ENCODE results near the gene PRICKLE4.

PRICKLE4 gene

GRCh38 chr6:41748102-41748477 lies 32.5 kb upstream of the PRICKLE4 start:
- Histone ChIP-seq H3K36me3 (replicated peaks; ENCODE audit: insufficient read depth, low read length) (no peaks in the 10 kb centered on the region), H3K9me2 (replicated peaks; ENCODE audit: insufficient read depth, low read length) (no peaks in the 10 kb centered on the region), H4K20me1 (ENCODE audit: insufficient read depth, low read length) (no peaks in the 10 kb centered on the region), H2AFZ (ENCODE audit: low read length) (no peak overlapping the region), H3K27me3 (replicated peaks; ENCODE audit: insufficient read depth, low read length) (no peaks in the 10 kb centered on the region), H3K9ac (ENCODE audit: low read length) (no peak overlapping the region), H3K79me2 (ENCODE audit: low read length) (no peaks in the 10 kb centered on the region), H3F3A (ENCODE audit: insufficient read depth, low read length) (no peaks in the 10 kb centered on the region), H3K4me1 (ENCODE audit: low read length) (no peaks in the 10 kb centered on the region), H3K9me3 (replicated peaks; ENCODE audit: insufficient read depth, low read length) (no peaks in the 10 kb centered on the region), H3K27ac (ENCODE audit: low read length) (no peak overlapping the region), H3K4me2 (ENCODE audit: low read depth, low read length) (no peak overlapping the region), H3K4me3 (ENCODE audit: low read length) (no peak overlapping the region)
- TF ChIP-seq CTCF (IDR thresholded peaks at IDR 0.05; ENCODE audit: low read length) (no peak), EZH2phosphoT487 (IDR thresholded peaks at IDR 0.05; ENCODE audit: low read length) (no peak), EZH2 (optimal IDR thresholded peaks at IDR 0.05; ENCODE audit: low read depth, low read length) (no peak)
- no peak for DNase-seq

- H3K9me2 ChIP-seq (replicated peaks; ENCODE audit: insufficient read depth, low read length): no peaks in the 10 kb centered on the region
- H4K20me1 ChIP-seq (ENCODE audit: insufficient read depth, low read length): no peaks in the 10 kb centered on the region
- H3K36me3 ChIP-seq (replicated peaks; ENCODE audit: insufficient read depth, low read length): no peaks in the 10 kb centered on the region
- no peak overlapping the region for H3K4me3 ChIP-seq (ENCODE audit: low read length)
- DNase-seq: no peak
- no peaks in the 10 kb centered on the region for H3K9me3 ChIP-seq (replicated peaks; ENCODE audit: insufficient read depth, low read length)
- no peak overlapping the region for H3K9ac ChIP-seq (ENCODE audit: low read length)
- no peak overlapping the region for H3K27ac ChIP-seq (ENCODE audit: low read length)
- H3F3A ChIP-seq (ENCODE audit: insufficient read depth, low read length): no peaks in the 10 kb centered on the region
- TF ChIP-seq EZH2phosphoT487 (IDR thresholded peaks at IDR 0.05; ENCODE audit: low read length): no peak
- TF ChIP-seq CTCF (IDR thresholded peaks at IDR 0.05; ENCODE audit: low read length): no peak
- no peak for TF ChIP-seq EZH2 (optimal IDR thresholded peaks at IDR 0.05; ENCODE audit: low read depth, low read length)
- no peaks in the 10 kb centered on the region for H3K4me1 ChIP-seq (ENCODE audit: low read length)
- H3K27me3 ChIP-seq (replicated peaks; ENCODE audit: insufficient read depth, low read length): no peaks in the 10 kb centered on the region
- H3K4me2 ChIP-seq (ENCODE audit: low read depth, low read length): no peak overlapping the region
- no peak overlapping the region for H2AFZ ChIP-seq (ENCODE audit: low read length)
- H3K79me2 ChIP-seq (ENCODE audit: low read length): no peaks in the 10 kb centered on the region
These were observed 32.0 kb upstream of the PRICKLE4 start for GRCh38 chr6:41748542-41748941.

- Histone ChIP-seq H3K36me3 (replicated peaks; ENCODE audit: insufficient read depth, low read length) (no peaks in the 10 kb centered on the region), H3K9me3 (replicated peaks; ENCODE audit: insufficient read depth, low read length) (no peaks in the 10 kb centered on the region), H3K4me3 (ENCODE audit: low read length) (no peak overlapping the region), H4K20me1 (ENCODE audit: insufficient read depth, low read length) (no peaks in the 10 kb centered on the region), H3K4me1 (ENCODE audit: low read length) (no peaks in the 10 kb centered on the region), H2AFZ (ENCODE audit: low read length) (no peak overlapping the region), H3K27ac (ENCODE audit: low read length) (no peak overlapping the region), H3K9me2 (replicated peaks; ENCODE audit: insufficient read depth, low read length) (no peaks in the 10 kb centered on the region), H3K4me2 (ENCODE audit: low read depth, low read length) (no peak overlapping the region), H3K9ac (ENCODE audit: low read length) (no peak overlapping the region), H3K79me2 (ENCODE audit: low read length) (no peaks in the 10 kb centered on the region), H3F3A (ENCODE audit: insufficient read depth, low read length) (no peaks in the 10 kb centered on the region), H3K27me3 (replicated peaks; ENCODE audit: insufficient read depth, low read length) (no peaks in the 10 kb centered on the region)
- no peak for DNase-seq
- TF ChIP-seq EZH2phosphoT487 (IDR thresholded peaks at IDR 0.05; ENCODE audit: low read length) (no peak), EZH2 (optimal IDR thresholded peaks at IDR 0.05; ENCODE audit: low read depth, low read length) (no peak), CTCF (IDR thresholded peaks at IDR 0.05; ENCODE audit: low read length) (no peak)
These were observed 30.2 kb upstream of the PRICKLE4 start for GRCh38 chr6:41750374-41750773.
